Fibroblast of upper back skin (primary cell): ENCODE measurements around the gene ARHGAP44.
"Not testable (repeated sequence)": the region's sequence is repeated elsewhere in the genome, so short reads cannot be mapped to it uniquely, and the experiment has no call there.

Source experiments
- DNase-seq: peaks from one replicate; pipeline ENCODE4 v3.0.0-alpha.2; 2013

Gene ARHGAP44

DNA sequence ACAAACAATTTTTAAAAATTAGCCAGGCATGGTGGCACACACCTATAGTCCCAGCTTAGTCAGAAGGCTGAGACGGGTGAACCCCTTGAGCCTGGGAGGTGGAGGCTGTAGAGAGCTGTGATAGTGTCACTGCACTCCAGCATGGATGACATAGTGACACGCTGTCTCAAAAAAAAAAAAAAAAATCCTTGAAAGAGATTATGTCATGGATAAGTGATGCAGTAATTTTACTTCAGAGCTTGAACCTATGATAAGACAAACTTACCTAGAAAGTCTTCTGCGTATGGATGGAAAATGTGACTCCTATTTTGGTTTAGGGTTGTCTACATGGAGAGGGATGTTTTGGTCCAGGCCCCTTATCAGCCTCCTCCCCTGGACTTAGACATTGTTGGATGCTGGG lies 176.7 kb downstream of the ARHGAP44 start:
- no peak for DNase-seq

DNA sequence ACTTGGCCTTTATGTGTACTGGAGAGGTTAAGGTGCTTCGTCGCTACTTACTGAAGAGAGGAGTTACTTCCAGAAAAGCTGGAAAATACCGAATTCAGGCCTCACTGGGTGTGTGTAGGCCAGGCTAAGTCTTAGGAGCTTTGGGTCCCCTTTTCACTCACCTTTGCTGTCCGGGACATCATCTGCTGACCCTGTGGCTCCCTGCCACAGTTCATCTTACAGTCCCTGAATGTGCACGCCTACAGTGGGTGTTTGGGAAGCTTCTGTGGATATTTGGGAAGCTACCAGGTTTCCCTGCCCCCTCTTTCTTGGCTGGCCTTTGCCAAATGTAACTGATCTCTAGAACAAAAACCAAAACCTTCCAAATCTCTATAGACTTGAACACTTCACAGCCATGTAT lies 177.1 kb downstream of the ARHGAP44 start:
- no peak for DNase-seq

DNA sequence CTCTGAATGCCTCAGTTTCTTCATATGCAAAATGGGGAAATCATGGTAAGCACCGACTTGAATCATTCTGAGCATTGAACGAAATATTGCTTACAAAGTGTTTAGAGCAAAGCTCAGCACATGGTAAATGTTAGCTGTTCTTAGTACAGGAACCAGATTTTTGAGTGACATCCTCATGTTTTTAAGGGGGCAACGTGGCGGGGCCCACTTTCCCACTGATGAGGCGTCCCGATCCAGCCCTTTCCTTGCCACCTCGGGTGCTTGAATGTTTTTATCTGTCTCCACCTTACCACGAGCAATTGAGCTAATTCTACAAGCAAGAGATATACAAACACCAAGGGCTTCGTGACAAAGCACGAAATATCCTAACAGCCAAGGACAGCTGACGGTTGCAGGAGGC lies 178.7 kb downstream of the ARHGAP44 start:
- no peak for DNase-seq

DNA sequence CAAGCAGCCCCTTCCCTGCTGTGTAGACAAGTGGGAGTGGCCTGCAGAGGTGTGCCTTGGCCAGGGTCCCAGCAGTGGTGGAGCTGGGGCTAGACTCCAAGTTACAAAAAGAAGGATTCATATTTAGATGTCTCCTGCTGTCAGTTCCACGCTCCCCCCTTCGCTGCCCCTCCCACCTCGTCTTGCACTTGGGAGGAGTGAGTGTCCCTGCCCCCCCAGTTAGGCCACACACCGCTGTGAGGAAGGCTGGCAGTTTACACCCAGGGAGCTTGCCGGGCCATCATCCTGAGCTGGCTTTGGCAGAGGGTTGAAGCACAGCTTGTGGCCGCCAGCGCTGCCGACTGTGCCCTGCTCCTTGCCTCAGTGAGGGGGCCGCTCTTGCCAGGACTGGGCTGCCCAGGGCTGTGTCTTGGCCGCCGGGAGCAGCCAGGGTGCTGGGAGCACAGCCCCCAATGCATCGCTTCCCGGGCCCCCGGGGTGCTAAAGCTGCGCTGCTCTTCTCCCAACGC lies 184.3 kb downstream of the ARHGAP44 start:
- no peak for DNase-seq

DNA sequence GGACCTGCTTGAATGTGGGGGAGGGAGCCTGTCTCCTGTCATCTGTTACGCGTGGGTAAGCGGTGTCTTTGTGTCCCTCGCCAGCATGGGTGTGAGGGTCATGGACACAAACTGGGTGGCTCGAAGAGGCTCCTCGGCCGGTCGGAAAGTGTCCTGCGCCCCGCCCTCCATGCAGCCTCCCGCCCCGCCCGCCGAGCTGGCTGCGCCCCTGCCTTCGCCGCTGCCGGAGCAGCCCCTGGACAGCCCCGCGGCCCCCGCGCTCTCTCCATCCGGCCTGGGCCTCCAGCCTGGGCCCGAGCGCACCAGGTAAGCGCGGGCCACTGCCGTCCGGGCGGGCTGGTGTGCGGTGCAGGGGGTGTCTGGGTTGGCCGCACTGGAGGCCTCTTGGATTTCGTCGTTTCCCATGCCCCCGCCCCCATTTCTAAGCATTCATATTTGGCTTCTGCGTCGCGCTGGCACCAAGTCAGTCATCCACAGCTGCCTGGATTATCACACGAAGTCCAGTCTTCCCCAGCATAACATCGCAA lies 184.8 kb downstream of the ARHGAP44 start:
- DNase-seq, result peak; percentile 13

DNA sequence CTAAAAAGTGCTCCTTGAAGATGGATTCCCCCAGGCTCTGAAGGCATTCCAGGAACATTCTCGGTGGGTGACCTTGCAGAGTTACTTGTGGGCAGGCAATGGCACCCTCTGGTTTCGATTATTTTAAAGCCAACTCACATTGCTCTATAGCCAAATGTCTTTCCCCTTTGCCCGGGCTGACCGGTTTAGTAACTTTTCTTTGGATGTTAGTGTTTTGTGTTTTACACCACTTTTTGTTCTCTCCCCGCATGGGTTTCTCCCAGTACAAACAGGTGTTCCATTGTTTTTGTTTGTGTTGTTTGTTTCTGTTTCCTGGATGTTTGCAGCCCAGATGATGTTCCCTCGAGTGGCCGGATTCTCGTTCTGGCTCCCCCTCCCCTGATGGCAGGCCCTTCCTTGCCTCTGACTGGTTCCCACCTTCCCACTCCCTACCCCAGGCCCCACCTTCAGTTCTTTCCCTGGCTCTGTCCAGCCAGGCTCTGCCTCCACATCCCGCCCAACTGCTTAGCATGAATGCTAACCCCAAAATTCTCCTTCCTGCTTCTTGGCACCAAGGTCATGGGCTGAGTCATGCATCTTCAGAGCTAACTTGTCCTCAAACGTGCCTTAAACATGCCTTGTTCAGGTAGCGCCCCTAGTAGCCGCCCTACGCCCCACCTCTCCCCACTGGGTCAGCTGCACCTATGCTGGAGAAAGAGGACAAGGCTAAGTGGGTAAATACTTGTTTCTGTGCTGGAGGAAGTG lies 187.9 kb downstream of the ARHGAP44 start:
- peak; percentile 24 for DNase-seq

DNA sequence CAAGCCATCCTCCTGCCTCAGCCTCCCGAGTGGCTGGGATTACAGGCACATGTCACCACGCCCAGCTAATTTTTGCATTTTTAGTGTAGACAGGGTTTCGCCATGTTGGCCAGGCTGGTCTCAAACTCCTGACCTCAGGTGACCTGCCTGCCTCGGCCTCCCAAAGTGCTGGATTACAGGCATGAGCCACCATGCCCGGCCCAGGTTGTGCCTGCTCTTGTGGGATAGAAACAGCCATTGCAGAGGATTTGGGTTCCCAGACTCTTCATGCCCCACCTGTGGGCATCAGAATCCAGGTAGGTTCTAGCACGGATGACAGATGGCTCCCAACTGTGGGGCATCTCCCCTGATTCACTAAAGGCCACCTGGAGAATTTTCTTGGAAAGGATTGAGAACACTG lies 189.5 kb downstream of the ARHGAP44 start:
- not testable (repeated sequence) for DNase-seq

DNA sequence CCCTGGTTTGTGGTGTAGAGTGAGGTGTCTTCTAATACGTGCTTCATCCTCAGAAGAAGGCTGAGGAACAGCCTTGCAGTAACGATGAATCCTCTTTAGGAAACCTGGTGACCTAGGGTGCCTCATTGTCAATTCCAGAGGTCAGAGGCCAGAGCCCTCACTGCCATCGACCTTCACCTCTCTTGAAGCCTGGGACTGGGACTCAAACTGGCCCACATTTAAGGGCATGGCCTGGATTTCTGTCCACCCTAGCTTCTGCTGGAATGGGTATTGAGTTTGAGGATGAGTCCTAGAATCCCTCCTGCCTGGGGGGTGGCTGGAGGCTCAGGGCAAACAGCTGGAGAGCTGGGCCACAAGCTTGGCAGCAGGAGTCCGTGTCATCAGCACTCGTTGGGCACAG lies 189.9 kb downstream of the ARHGAP44 start:
- DNase-seq, result no peak

DNA sequence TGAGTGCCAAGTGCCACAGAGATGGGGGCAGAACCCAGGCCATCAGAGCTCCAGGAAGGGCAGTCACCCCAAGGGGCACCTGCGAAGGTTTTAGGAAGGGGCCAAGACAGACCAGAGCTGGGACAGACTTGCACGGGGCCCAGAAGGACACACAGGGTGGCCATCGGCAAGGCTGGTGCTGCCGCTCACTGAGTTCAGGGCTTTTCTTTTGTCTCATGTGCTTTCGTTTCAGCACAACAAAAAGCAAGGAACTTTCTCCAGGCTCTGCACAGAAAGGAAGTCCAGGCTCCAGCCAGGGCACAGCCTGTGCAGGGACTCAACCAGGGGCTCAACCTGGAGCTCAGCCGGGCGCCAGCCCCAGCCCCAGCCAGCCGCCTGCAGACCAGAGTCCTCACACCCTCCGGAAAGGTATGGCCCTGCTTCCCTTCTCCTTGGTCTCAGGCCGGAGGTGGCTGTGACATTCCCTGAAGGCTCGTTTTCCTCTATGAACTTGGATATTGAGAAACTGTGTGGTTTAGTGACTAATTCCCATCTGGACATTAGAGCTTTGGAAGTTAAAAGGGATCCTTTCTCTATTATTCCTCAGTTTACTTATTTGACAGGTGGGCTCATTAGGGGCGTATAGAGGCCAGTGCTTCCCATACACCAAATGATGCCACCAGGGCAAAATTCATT lies 190.7 kb downstream of the ARHGAP44 start:
- no peak for DNase-seq

DNA sequence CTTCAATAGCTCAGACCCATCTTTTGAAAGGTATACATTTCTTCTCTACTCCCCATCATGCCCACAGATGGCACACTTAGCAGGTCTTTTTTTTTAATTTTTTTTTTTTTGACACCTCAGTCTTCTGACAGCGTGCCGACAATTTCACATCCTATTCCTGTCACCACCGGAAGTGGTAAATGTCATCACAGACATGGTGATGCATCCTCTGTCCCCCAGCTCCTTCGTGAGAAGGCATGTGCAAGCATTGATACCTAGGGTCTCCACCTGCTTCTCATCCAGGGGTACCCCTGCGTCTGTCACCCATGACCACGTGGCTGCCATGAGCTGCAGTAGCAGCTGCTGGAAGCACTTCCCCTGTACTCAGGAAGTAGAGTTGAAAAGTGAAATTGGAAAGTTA lies 192.9 kb downstream of the ARHGAP44 start:
- no peak for DNase-seq

DNA sequence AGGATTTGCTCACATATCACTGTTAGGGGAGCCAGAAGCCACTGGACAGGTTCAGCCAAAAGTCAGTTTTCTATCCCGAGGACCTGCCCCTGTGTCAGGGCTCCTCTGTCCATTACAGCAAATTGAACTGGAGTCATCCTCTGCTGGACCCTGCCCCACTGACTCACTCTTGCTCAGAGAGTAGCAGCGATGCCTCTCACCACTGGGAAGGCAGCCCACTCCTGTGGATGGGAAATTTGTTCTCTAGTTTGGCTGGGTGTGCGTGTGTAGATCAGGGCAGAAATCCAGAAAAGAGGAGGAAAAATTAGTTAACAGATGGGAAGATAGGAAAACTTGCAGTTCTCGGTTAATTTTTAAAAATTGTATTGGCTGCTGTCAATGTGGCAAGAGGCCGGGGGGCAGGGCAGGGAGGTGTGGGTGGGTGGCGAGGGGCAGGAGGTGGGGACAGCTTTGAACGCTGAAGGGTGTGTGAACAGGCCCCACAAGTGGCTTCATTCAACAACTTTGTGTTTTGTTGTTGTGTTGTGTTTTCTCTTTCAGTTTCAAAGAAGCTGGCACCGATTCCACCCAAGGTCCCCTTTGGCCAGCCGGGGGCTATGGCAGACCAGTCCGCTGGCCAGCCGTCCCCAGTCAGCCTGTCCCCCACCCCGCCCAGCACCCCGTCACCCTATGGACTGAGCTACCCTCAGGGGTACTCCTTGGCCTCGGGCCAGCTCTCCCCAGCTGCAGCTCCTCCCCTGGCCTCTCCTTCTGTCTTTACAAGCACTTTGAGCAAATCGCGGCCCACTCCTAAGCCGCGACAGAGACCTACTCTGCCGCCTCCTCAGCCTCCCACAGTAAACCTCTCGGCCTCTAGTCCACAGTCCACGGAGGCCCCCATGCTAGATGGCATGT lies 194.9 kb downstream of the ARHGAP44 start:
- peak; percentile 94 for DNase-seq

DNA sequence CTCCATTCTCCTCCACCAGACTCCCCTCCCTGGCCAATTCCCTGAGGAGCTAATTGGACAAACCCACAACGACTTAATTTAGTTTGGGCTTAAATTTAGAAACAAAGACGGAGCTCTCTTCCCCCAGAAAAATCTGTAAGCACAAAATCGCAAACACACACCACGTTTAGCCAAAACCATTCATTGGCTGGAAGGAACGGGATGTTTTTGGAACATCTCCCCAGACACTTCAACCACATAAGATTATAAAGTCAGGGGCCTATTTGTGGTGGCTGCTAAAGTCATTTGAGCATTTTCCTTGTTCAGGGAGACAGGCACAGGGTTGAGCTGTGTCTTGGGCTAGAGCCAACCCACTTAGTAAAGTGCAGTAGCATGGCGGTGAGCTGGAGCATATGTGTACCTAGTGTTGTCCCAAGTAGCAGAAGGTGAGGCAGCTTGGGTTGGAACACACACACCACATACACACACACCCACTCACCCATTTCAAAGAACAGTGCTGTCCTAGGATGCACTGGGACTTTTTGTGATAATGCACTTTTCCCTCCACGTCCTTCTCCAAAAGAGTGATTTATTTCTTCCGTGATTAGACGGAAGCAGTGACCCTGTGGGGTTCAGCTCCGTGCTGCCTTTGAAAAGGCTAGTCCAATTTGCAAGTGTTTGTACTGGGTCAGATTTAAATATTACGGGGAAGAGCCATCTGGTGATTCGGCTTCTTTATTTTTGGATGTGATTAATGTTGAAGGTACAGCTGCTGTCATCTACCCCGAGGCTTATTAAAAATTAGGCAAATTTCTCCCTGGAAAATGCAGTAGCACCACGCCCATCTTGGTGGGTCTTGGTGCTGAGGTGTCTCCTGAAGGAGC lies 196.4 kb downstream of the ARHGAP44 start:
- DNase-seq, result peak; percentile 68

DNA sequence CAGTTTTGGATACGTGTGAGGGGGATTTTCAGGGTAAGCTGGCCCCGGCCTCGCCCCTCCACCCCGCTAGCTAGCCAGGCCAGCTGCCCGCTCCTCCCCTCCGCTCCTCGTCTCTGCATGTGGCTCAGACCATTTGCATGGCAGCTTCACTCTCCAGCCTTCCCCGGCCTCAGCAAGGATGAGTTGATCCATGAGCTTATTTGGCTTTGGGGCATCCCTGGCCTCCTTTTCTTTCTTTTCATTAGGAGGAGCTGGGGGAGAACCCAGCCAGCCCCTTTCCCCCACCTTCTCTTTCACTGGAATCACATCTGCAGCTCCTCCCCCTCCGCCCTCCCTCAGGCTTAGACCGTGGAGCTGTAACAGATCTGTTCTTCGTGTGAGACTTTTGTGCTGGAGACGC lies 197.8 kb downstream of the ARHGAP44 start:
- DNase-seq, result no peak

DNA sequence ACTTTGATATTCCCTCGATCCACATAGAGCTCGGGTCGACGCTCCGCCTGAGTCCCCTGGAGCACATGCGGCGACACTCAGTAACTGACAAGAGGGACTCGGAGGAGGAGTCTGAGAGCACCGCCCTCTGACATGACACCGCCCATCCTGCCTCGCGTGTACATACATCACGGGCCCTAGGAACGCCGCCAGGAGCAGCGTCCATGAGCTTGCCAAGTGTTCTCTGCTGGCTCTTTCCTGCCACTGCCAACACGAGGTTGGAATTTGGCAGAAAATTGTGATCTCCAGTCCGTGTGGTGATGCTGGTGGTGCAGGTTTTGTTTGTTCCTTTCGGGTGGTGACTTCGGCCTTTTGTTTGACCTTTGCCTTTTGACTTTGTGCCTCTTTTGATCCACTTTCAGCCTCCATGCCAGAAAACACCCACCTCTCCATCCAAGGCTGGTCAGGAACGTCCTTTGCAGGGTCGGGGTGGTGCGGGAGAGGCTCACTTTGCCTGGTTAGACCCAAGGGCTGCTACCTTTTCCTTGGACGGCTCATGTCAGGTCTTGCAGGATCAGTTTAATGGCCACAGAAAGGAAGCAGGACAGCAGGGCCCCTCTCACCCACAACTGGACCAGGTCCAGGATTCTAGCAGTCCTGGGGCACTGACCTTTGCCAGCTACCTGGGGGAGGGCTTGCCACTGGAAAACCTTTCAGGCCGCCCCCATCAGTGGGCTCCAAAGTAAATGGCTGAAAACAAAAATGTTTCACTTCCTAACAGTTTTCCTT lies 200.9 kb downstream of the ARHGAP44 start:
- DNase-seq, result no peak

DNA sequence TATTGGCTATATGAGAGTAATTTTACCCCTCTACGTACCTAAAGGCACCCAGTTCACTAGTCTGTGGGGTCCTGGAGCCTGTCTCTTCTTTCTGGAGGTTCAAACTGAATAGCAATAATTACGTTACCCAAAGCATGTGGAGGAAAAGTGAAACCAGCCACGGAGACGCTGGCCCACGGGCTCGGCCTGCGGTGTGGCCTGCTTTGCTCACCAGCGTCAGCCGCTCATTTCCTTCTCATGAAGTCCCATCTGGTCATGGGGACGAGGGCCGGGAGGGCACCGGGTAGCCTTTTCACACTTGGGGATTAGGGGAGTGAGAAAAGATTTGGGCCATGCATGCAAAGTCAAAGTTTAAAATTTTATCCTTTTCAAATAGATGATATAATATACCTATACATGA lies 201.6 kb downstream of the ARHGAP44 start:
- DNase-seq, result no peak

DNA sequence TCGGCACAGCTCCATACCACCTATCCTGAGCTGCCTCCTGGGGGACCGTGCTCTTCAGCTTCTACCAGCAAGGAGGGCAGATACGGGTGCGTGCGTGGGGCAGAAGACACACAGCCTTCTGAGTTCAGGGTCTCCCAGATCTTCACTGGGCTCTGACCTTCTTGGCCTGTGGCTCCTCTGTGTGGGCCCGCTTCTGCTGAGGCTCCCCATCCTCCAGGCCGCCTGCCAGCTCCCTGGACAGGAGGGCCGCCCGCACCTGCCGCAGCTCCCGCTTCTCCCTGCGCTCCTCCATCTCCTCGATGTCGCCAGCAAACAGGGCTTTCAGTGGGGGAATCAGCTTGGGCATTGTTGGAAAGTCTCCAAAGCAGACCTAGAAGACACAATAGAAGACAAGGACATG lies 203.4 kb downstream of the ARHGAP44 start:
- DNase-seq, result no peak

DNA sequence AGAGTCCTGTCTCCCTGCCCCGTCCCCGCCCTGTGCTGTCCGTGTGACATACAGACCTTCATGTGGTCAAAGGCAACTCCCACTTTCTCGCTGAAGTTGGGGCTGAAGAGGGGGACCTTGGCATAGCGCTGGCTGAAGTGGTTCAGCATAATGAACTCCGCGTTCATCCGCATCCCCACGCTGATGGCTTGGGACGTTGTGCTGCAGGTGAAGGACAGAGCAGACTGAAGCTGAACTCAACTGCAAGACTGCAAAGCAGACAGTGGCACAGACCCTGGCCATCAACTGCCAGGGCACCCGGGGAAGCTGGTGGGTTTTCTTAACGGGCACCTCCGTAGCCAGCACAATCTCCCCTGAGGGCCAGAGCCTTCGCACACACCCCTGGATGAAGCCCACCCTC lies 204.3 kb downstream of the ARHGAP44 start:
- DNase-seq, result no peak

DNA sequence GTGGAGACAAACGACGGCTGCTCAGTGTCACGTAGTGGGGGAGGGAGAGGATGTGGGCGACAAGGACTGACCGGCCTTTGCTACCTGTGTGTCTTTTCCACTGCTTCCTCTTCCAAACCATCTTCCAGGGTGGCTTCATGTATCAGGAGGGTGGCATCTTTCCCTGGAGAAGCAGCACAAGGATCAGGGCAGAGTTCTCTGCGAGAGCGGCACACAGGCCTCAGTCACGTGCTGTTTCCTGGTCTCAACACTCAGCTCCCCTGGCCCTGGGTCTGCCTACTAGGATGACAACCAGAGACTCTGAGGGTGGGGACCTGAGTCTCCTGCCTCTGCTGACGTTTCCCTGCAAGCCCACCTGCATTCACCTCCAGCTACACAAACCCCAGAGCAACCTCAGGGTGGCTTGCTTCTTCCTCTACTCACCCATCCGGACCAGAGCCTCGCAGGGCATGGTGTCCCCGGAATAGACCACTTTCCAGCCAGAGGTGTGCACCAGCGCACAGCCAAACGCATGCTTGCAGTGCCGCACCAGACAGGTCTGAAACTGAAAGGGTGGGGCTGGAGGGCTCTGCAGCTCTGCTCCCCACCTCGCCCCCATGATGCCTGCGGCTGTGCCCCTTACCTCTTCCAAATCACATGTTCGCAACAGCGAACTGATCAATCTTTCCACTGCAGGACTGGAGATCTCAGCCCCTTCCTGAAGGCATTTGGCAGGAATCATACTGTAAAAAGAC lies 205.2 kb downstream of the ARHGAP44 start:
- DNase-seq, result no peak

DNA sequence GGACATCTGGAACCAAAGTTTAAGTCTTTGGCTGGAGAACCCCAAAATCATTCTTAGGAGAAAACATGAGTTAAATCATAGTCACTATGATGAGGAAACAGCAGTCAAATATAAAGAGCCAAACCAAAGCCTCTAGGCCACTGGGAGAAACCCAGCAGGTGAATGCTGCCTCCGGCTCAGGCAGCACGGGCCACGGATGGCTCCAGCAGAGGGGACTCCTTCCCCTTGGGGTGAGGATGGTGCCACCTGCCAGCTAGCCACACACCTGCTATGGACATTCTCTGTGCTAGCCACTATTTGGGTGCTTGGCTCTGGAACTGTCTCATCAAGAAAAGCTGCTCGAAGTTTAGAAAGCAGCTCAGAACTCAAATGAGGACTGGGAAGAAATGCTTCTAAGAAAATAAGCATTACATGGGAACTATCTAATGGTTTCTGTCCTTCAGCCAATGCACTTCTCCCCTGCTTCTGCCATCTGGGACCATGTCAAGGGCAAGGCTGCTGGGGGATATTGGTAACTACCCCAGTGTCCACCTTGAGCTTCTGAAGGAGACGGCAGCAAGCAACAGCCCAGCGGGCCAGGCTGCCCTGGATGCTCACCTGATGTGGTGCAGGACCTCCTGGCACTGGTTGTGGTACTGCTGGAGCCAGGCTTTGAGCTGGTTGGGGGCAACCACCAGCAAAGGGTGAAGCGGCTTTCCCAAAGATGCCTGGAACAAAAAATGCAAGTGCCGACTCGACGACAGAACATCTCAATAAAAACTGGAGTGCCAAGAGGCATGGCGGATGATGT lies 206.0 kb downstream of the ARHGAP44 start:
- DNase-seq, result no peak

DNA sequence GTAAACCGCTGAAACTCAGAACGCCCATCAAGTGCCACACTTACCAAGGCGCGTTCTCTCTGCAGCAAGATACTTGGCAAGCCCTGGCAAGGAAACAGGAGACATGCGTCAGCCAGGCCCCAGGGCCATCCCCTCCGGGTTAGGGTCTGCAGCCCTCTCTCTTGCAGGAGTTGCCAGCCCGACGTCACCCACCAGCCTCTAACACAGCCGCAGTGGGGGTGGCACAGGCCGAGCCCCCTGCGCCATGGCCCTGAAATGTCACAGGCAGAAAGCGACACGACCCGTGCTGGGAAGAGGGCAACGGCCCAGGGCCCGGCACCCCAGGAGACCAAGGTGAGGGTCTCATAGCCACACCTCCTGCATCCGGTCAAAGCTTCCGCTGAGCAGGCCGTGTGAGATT lies 206.6 kb downstream of the ARHGAP44 start:
- DNase-seq, result no peak
